GOT3 (cell line): ENCODE results near the gene SNAP25.

Source experiments
- DNase-seq: peaks from one replicate; lab custom pipeline; 2025; ENCODE audit warnings: mixed read lengths; lab: John Stamatoyannopoulos, UW

SNAP25 gene

GRCh38 chr20:10263385-10264165 is 44.9 kb downstream of the SNAP25 start:
- DNase-seq, result no peak

GRCh38 chr20:10264166-10264558 is 45.5 kb downstream of the SNAP25 start:
- DNase-seq, result no peak

- DNase-seq, result no peak
Observed at GRCh38 chr20:10268636-10269035, 50.0 kb downstream of the SNAP25 start.

GRCh38 chr20:10270630-10271029 is 52.0 kb downstream of the SNAP25 start:
- no peak for DNase-seq

- DNase-seq, result no peak
Observed at GRCh38 chr20:10271494-10272219, 53.0 kb downstream of the SNAP25 start.

- DNase-seq, result no peak
Observed at GRCh38 chr20:10276878-10277580, 58.4 kb downstream of the SNAP25 start.

GRCh38 chr20:10277616-10278015 is 59.0 kb downstream of the SNAP25 start:
- DNase-seq, result no peak

GRCh38 chr20:10278412-10278811 is 59.8 kb downstream of the SNAP25 start:
- DNase-seq, result no peak

- DNase-seq, result no peak
Observed at GRCh38 chr20:10280018-10280908, 61.6 kb downstream of the SNAP25 start.

- no peak for DNase-seq
Observed at GRCh38 chr20:10281911-10282310, 63.3 kb downstream of the SNAP25 start.

- DNase-seq, result no peak
Observed at GRCh38 chr20:10282979-10283456, 64.4 kb downstream of the SNAP25 start.

- no peak for DNase-seq
Observed at GRCh38 chr20:10286356-10286755, 67.7 kb downstream of the SNAP25 start.

- DNase-seq, result no peak
Observed at GRCh38 chr20:10288421-10288820, 69.8 kb downstream of the SNAP25 start.

GRCh38 chr20:10288954-10289646 is 70.5 kb downstream of the SNAP25 start:
- no peak for DNase-seq

GRCh38 chr20:10291568-10292248 is 73.1 kb downstream of the SNAP25 start:
- DNase-seq, result no peak

GRCh38 chr20:10297223-10297622 is 78.6 kb downstream of the SNAP25 start:
- DNase-seq, result no peak

- no peak for DNase-seq
Observed at GRCh38 chr20:10297684-10298240, 79.1 kb downstream of the SNAP25 start.

GRCh38 chr20:10300582-10301446 is 82.2 kb downstream of the SNAP25 start:
- no peak for DNase-seq

- no peak for DNase-seq
Observed at GRCh38 chr20:10303852-10304251, 85.2 kb downstream of the SNAP25 start.
